ENCODE results near the gene LOXHD1. TPM values are rescaled to one million over a fixed set of nuclear protein-coding genes. Genes with fewer than 3 reads are reported as not detected.

Gene LOXHD1
- total and polyA plus RNA-seq, 2 donors from 2014 or later: 0.25 TPM; not detected in 1

DNA sequence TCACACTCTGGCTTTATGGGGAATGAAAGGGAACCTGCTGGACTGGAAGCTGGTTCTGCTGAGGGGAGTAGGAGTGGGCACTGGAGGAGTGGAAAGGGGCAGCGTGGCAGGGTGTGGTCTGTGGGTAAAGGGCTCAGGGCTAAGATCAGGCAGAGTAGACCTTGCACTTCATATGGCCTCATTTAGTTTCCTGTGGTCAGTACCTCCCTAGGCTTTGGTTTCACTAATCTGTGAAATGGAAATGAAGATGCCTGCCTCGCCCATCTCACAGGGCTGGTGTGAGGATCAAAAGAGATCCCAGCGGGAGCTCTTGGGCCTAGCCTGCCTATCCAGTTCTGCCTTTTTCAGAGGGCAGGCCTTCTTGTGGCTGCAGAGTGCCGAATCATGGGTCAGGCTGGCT is 208.7 kb downstream of the LOXHD1 start:
- DNase-seq (no peak), FAIRE-seq (no peak)
- Histone ChIP-seq H3K4me3 (ENCODE audit: low read length in 3 of 3) (no peak overlapping the region), H3K9ac (ENCODE audit: low read length in 3 of 3) (no peak overlapping the region), H3K27me3 (ENCODE audit: control insufficient read depth, insufficient read depth, low read length) (no peaks in the 10 kb centered on the region), H3K9me3 (ENCODE audit: control insufficient read depth in 2 of 3, insufficient read depth in 1 of 3, low read length in 3 of 3) (peaks cover 0 to 18% (median 0%) of the 10 kb centered on the region in 3 donors), H3K36me3 (ENCODE audit: control insufficient read depth in 2 of 3, insufficient read depth in 3 of 3, low read length in 3 of 3) (peaks cover 0 to 3% (median 0%) of the 10 kb centered on the region in 3 donors), H3K4me1 (ENCODE audit: control insufficient read depth in 2 of 3, insufficient read depth in 2 of 3, low read depth in 1 of 3, low read length in 3 of 3) (no peaks in the 10 kb centered on the region), H3K27ac (ENCODE audit: low read depth in 2 of 2, low read length in 2 of 2) (no peak overlapping the region)
- intact Hi-C loops (cut with DNase I): no loop called here
- TF ChIP-seq, protein P1, sequence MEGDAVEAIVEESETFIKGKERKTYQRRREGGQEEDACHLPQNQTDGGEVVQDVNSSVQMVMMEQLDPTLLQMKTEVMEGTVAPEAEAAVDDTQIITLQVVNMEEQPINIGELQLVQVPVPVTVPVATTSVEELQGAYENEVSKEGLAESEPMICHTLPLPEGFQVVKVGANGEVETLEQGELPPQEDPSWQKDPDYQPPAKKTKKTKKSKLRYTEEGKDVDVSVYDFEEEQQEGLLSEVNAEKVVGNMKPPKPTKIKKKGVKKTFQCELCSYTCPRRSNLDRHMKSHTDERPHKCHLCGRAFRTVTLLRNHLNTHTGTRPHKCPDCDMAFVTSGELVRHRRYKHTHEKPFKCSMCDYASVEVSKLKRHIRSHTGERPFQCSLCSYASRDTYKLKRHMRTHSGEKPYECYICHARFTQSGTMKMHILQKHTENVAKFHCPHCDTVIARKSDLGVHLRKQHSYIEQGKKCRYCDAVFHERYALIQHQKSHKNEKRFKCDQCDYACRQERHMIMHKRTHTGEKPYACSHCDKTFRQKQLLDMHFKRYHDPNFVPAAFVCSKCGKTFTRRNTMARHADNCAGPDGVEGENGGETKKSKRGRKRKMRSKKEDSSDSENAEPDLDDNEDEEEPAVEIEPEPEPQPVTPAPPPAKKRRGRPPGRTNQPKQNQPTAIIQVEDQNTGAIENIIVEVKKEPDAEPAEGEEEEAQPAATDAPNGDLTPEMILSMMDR (IDR thresholded peaks at IDR 0.05; ENCODE audit: borderline replicate concordance, extremely low read depth, insufficient read depth): no peak

DNA sequence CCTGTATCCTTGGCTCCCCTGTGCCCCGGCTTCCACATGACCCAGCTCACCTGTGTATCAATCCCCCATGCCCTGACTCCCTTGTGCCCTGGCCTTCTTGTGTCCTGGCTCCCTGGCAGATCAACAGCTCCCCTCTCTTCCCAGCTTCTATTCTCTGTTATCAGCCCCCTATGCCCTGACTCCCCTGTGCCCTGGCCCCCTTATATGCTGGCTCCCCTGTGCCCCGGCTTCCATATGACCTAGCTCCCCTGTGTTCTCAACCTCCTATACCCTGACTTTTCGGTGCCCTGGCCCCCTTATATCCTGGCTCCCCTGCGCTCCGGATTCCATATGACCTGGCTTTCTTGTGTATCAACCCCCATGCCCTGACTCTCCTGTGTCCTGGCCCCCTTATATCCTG is 209.2 kb downstream of the LOXHD1 start:
- no peak for DNase-seq
- H3K36me3 ChIP-seq (ENCODE audit: control insufficient read depth in 2 of 3, insufficient read depth in 3 of 3, low read length in 3 of 3): peaks cover 0 to 3% (median 0%) of the 10 kb centered on the region in 3 donors
- TF ChIP-seq, protein P1 (IDR thresholded peaks at IDR 0.05; ENCODE audit: borderline replicate concordance, extremely low read depth, insufficient read depth): no peak
- H3K4me1 ChIP-seq (ENCODE audit: control insufficient read depth in 2 of 3, insufficient read depth in 2 of 3, low read depth in 1 of 3, low read length in 3 of 3): no peaks in the 10 kb centered on the region
- no peak for FAIRE-seq
- intact Hi-C loops (cut with DNase I): no loop called here
- H3K9me3 ChIP-seq (ENCODE audit: control insufficient read depth in 2 of 3, insufficient read depth in 1 of 3, low read length in 3 of 3): peaks cover 0 to 20% (median 0%) of the 10 kb centered on the region in 3 donors
- no peak overlapping the region for H3K27ac ChIP-seq (ENCODE audit: low read depth in 2 of 2, low read length in 2 of 2)
- H3K9ac ChIP-seq (ENCODE audit: low read length in 3 of 3): no peak overlapping the region
- no peak overlapping the region for H3K4me3 ChIP-seq (ENCODE audit: low read length in 3 of 3)
- H3K27me3 ChIP-seq (ENCODE audit: control insufficient read depth, insufficient read depth, low read length): no peaks in the 10 kb centered on the region

DNA sequence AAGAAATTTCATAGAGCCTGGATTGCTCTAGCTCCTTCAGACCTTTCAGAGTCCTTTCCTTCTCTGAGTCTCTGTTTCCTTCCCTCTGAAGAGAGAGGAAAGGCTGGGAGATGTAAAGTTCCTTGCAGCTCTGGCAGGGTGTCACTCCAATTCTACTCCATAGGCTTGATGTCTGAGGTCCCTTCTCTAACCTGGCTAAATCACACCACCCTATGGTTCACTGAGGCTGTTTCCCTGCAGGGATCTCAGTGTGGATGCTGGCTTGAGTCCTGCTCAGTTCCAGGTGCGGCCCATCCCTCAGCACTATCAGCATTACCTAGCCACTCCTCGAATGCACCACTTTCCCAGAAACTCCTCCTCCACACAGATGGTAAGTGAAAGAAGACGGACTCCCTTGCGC is 209.7 kb downstream of the LOXHD1 start:
- Histone ChIP-seq H3K36me3 (ENCODE audit: control insufficient read depth in 2 of 3, insufficient read depth in 3 of 3, low read length in 3 of 3) (peaks cover 0 to 3% (median 0%) of the 10 kb centered on the region in 3 donors), H3K4me1 (ENCODE audit: control insufficient read depth in 2 of 3, insufficient read depth in 2 of 3, low read depth in 1 of 3, low read length in 3 of 3) (no peaks in the 10 kb centered on the region), H3K9ac (ENCODE audit: low read length in 3 of 3) (no peak overlapping the region), H3K4me3 (ENCODE audit: low read length in 3 of 3) (no peak overlapping the region), H3K27ac (ENCODE audit: low read depth in 2 of 2, low read length in 2 of 2) (no peak overlapping the region), H3K27me3 (ENCODE audit: control insufficient read depth, insufficient read depth, low read length) (no peaks in the 10 kb centered on the region), H3K9me3 (ENCODE audit: control insufficient read depth in 2 of 3, insufficient read depth in 1 of 3, low read length in 3 of 3) (peaks cover 0 to 20% (median 0%) of the 10 kb centered on the region in 3 donors)
- TF ChIP-seq, protein P1 (IDR thresholded peaks at IDR 0.05; ENCODE audit: borderline replicate concordance, extremely low read depth, insufficient read depth): no peak
- intact Hi-C loops (cut with DNase I): no loop called here
- DNase-seq (no peak), FAIRE-seq (no peak)
